GM21515 (cell line): ENCODE data around the gene VCP.
"Not testable (repeated sequence)": the region's sequence is repeated elsewhere in the genome, so short reads cannot be mapped to it uniquely, and the experiment has no call there.

Experiments
- ATAC-seq: cut with Tn5 transposase; IDR thresholded peaks from one replicate; pipeline ENCODE4 v1.9.1; 2021; ENCODE audit not compliant: unreplicated experiment

The VCP gene

DNA sequence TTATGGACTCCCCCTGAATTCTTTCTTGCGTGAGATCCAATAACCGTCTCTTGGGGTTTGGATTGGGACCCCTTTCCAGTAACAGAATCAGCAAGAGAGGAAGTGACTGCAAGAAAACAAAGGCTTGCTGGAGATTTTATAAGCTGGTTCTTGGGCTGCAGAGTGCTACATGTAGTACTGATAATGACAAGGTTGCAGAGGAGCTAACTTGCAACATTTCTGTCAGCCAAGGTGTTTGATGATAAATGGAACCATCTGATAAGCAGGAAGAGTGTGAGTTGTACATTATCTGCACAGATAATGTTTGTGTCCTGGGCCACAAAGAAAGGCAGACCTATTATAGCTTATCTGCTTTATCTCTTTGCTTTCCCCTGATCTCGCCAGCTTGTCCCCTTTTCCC is 45.8 kb downstream of the VCP start:
- ATAC-seq = no peak

DNA sequence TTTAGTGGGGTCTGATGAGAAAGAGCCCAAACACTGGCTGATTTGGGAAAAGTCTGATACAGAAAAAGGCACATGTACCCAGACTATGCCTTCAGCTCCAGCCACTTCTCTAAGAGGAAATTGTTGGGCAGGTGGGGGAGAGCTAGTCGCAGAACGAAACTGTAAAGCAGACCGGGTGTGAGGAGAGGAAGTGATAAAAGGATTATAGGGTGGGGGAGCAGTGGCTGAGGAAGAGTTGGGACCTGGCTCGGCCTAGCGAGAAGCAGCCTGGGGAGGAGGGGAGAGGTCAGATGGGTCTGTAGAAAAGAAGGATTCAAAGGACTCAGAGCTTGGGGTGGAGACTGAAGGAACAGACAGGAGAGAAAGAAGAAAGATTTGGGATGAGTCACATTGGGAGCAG is 49.0 kb downstream of the VCP start:
- ATAC-seq = not testable (repeated sequence)

DNA sequence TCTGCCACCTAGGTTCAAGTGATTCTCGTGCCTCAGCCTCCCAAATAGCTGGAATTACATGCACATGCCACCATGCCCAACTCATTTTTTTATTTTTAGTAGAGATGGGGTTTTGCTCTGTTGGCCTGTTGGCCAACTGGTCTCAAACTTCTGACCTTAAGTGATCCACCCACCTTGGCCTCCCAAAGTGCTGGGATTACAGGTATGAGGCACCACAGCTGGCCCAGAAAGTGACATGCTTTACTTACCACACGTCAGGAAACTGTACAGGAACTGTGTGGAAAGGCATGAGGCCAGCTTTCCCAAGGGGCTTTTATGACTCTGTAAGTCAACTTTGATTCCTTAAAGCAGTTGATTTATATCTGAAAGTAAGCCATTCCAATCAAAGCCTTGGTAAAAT is 57.9 kb downstream of the VCP start:
- ATAC-seq = no peak

- no peak for ATAC-seq
These were observed 62.0 kb downstream of the VCP start for GRCh38 chr9:35010351-35010958.
